K562 (cell line): ENCODE data around the gene ANKRD49. TPM values are rescaled to one million over a fixed set of nuclear protein-coding genes. Genes with fewer than 3 reads are reported as not detected.

Source experiments
- microRNA counts: library from miRNA; unstranded; fragments of <30 nt; microRNA quantifications from one replicate; lab custom pipeline; 2016
- microRNA-seq: library from miRNA; unstranded; fragments of <30 nt; microRNA quantifications from one replicate; pipeline ENCODE4, GENCODE V29; 2018; ENCODE audit warnings: borderline microRNAs expressed
- polyA plus RNA-seq, 8 experiments: library from polyadenylated mRNA; depleted of rRNA in 4 of 8; stranded (reverse) in 5 of 8; unstranded in 3 of 8; fragments of >200 nt; fragmentation: Nextera tagmentation in 2 of 8; fragmentation: Illumina TruSeq in 1 of 8; extraction: Ambion mirVana in 2 of 8; extraction: Trizol in 1 of 8; gene quantifications; 2 replicates each; pipeline versions ENCODE4 v1.2.1 to v1.2.3, GENCODE V29; 2011 to 2014; ENCODE audit warnings: inconsistent platforms in 1 of 8, missing spikeins in 1 of 8
- small RNA-seq: library from RNA; depleted of rRNA; stranded (forward); fragments of <200 nt; gene quantifications from one replicate; pipeline ENCODE3, GENCODE V24; 2014
- total RNA-seq, 7 experiments: library from RNA; depleted of rRNA in 6 of 7; stranded (reverse); fragments of >200 nt in 6 of 7; fragmentation: Illumina TruSeq in 2 of 7; extraction: Trizol in 2 of 7; gene quantifications; 2 replicates each; pipeline versions ENCODE4 v1.2.1 to v1.2.3, GENCODE V29; 2011 to 2021; ENCODE audit warnings: low replicate concordance in 1 of 7

Gene ANKRD49
- total and polyA plus RNA-seq, 9 of the 15 experiments (the other 6 are each of a cell fraction or from before 2014, with no cell fraction given): 13.4 to 43.5 (median 30.6) TPM

MicroRNA genes within 50 kb of the gene (microRNA counts, 767-probe panel; counts per million panel counts)
- 870 counts per million, percentile 17 among the panel's probes with 10 or more counts for microRNA hsa-miR-548l (lab: Ali Mortazavi, UCI)

Small RNAs within 50 kb of the gene (microRNA-seq; reads per million reads assigned to microRNA genes)
- gene MIR548L: 8.3 reads per million, percentile 54 among the genes with 10 or more reads in this experiment

Small RNAs within 50 kb of the gene (small RNA-seq; reads per million reads assigned to genes)
- gene MIR548L: 1.6 reads per million, percentile 76 among the genes with 10 or more reads in this experiment

Other genes with a start within 250 kb of the ANKRD49 start
- gene IZUMO1R, start 189.4 kb upstream of the ANKRD49 start, total RNA-seq (2014; rRNA removed): not detected in 2 replicates
- not detected in 2 replicates for gene IZUMO1R, start 189.4 kb upstream of the ANKRD49 start, total RNA-seq (2014; rRNA removed; fragmentation: Illumina TruSeq; extraction: Trizol)
- not detected in 2 replicates for gene IZUMO1R, start 189.4 kb upstream of the ANKRD49 start, total RNA-seq (2015; rRNA removed; fragmentation: Illumina TruSeq; extraction: Trizol)
- not detected in 2 replicates for gene IZUMO1R, start 189.4 kb upstream of the ANKRD49 start, total RNA-seq (2021)
- not detected in 2 replicates for gene IZUMO1R, start 189.4 kb upstream of the ANKRD49 start, polyA plus RNA-seq (2011; rRNA removed)
- not detected in 2 replicates for gene IZUMO1R, start 189.4 kb upstream of the ANKRD49 start, polyA plus RNA-seq (2014; fragmentation: Illumina TruSeq; extraction: Trizol)
- not detected for gene IZUMO1R, start 189.4 kb upstream of the ANKRD49 start, polyA plus RNA-seq (2014; fragmentation: Nextera tagmentation; extraction: Ambion mirVana)
- not detected in 2 replicates for gene IZUMO1R, start 189.4 kb upstream of the ANKRD49 start, polyA plus RNA-seq (2014; rRNA removed)
- 0.12 TPM in 1 of 2 replicates, not detected in the other for gene GPR83, start 92.6 kb upstream of the ANKRD49 start, total RNA-seq (2014; rRNA removed)
- 0.07 and 0.10 TPM in 2 replicates for gene GPR83, start 92.6 kb upstream of the ANKRD49 start, total RNA-seq (2014; rRNA removed; fragmentation: Illumina TruSeq; extraction: Trizol)
- gene GPR83, start 92.6 kb upstream of the ANKRD49 start, total RNA-seq (2015; rRNA removed; fragmentation: Illumina TruSeq; extraction: Trizol): 0.04 and 0.19 TPM in 2 replicates
- 0.07 and 0.13 TPM in 2 replicates for gene GPR83, start 92.6 kb upstream of the ANKRD49 start, total RNA-seq (2021)
- gene GPR83, start 92.6 kb upstream of the ANKRD49 start, polyA plus RNA-seq (2011; rRNA removed): 0.07 and 0.10 TPM in 2 replicates
- 0.07 and 0.10 TPM in 2 replicates for gene GPR83, start 92.6 kb upstream of the ANKRD49 start, polyA plus RNA-seq (2014; fragmentation: Illumina TruSeq; extraction: Trizol)
- gene GPR83, start 92.6 kb upstream of the ANKRD49 start, polyA plus RNA-seq (2014; fragmentation: Nextera tagmentation; extraction: Ambion mirVana): under 1 TPM in 1 of 2 experiments, not detected in 1; 0.03 TPM
- 0.08 TPM in 1 of 2 replicates, not detected in the other for gene GPR83, start 92.6 kb upstream of the ANKRD49 start, polyA plus RNA-seq (2014; rRNA removed)
- 18.3 and 21.3 TPM in 2 replicates for gene MRE11, start 140 bp upstream of the ANKRD49 start, total RNA-seq (2014; rRNA removed)
- gene MRE11, start 140 bp upstream of the ANKRD49 start, total RNA-seq (2014; rRNA removed; fragmentation: Illumina TruSeq; extraction: Trizol): 45.2 and 59.6 TPM in 2 replicates
- gene MRE11, start 140 bp upstream of the ANKRD49 start, total RNA-seq (2015; rRNA removed; fragmentation: Illumina TruSeq; extraction: Trizol): 29.1 and 34.1 TPM in 2 replicates
- gene MRE11, start 140 bp upstream of the ANKRD49 start, total RNA-seq (2021): 30.4 and 34.1 TPM in 2 replicates
- gene MRE11, start 140 bp upstream of the ANKRD49 start, polyA plus RNA-seq (2011; rRNA removed): 19.9 and 28.4 TPM in 2 replicates
- gene MRE11, start 140 bp upstream of the ANKRD49 start, polyA plus RNA-seq (2014; fragmentation: Illumina TruSeq; extraction: Trizol): 30.3 and 30.9 TPM in 2 replicates
- 10 to 100 TPM; 21.0 to 29.1 TPM for gene MRE11, start 140 bp upstream of the ANKRD49 start, polyA plus RNA-seq (2014; fragmentation: Nextera tagmentation; extraction: Ambion mirVana)
- gene MRE11, start 140 bp upstream of the ANKRD49 start, polyA plus RNA-seq (2014; rRNA removed): 22.9 and 27.4 TPM in 2 replicates
- gene C11orf97, start 18.5 kb downstream of the ANKRD49 start, total RNA-seq (2014; rRNA removed): not detected in 2 replicates
- gene C11orf97, start 18.5 kb downstream of the ANKRD49 start, total RNA-seq (2014; rRNA removed; fragmentation: Illumina TruSeq; extraction: Trizol): not detected in 2 replicates
- gene C11orf97, start 18.5 kb downstream of the ANKRD49 start, total RNA-seq (2015; rRNA removed; fragmentation: Illumina TruSeq; extraction: Trizol): not detected in 2 replicates
- not detected in 2 replicates for gene C11orf97, start 18.5 kb downstream of the ANKRD49 start, total RNA-seq (2021)
- not detected in 2 replicates for gene C11orf97, start 18.5 kb downstream of the ANKRD49 start, polyA plus RNA-seq (2011; rRNA removed)
- not detected in 2 replicates for gene C11orf97, start 18.5 kb downstream of the ANKRD49 start, polyA plus RNA-seq (2014; fragmentation: Illumina TruSeq; extraction: Trizol)
- gene C11orf97, start 18.5 kb downstream of the ANKRD49 start, polyA plus RNA-seq (2014; fragmentation: Nextera tagmentation; extraction: Ambion mirVana): not detected
- not detected in 2 replicates for gene C11orf97, start 18.5 kb downstream of the ANKRD49 start, polyA plus RNA-seq (2014; rRNA removed)
- gene FUT4, start 49.9 kb downstream of the ANKRD49 start, total RNA-seq (2014; rRNA removed): 6.4 and 6.9 TPM in 2 replicates
- gene FUT4, start 49.9 kb downstream of the ANKRD49 start, total RNA-seq (2014; rRNA removed; fragmentation: Illumina TruSeq; extraction: Trizol): 4.9 and 5.2 TPM in 2 replicates
- gene FUT4, start 49.9 kb downstream of the ANKRD49 start, total RNA-seq (2015; rRNA removed; fragmentation: Illumina TruSeq; extraction: Trizol): 5.9 and 6.0 TPM in 2 replicates
- gene FUT4, start 49.9 kb downstream of the ANKRD49 start, total RNA-seq (2021): 8.7 and 8.9 TPM in 2 replicates
- 3.7 and 4.7 TPM in 2 replicates for gene FUT4, start 49.9 kb downstream of the ANKRD49 start, polyA plus RNA-seq (2011; rRNA removed)
- gene FUT4, start 49.9 kb downstream of the ANKRD49 start, polyA plus RNA-seq (2014; fragmentation: Illumina TruSeq; extraction: Trizol): 5.0 and 5.5 TPM in 2 replicates
- 1 to 10 TPM; 1.1 to 1.4 TPM for gene FUT4, start 49.9 kb downstream of the ANKRD49 start, polyA plus RNA-seq (2014; fragmentation: Nextera tagmentation; extraction: Ambion mirVana)
- 5.4 and 5.7 TPM in 2 replicates for gene FUT4, start 49.9 kb downstream of the ANKRD49 start, polyA plus RNA-seq (2014; rRNA removed)
- 9.5 and 10.9 TPM in 2 replicates for gene PIWIL4, start 73.4 kb downstream of the ANKRD49 start, total RNA-seq (2014; rRNA removed)
- gene PIWIL4, start 73.4 kb downstream of the ANKRD49 start, total RNA-seq (2014; rRNA removed; fragmentation: Illumina TruSeq; extraction: Trizol): 14.9 and 16.0 TPM in 2 replicates
- gene PIWIL4, start 73.4 kb downstream of the ANKRD49 start, total RNA-seq (2015; rRNA removed; fragmentation: Illumina TruSeq; extraction: Trizol): 12.9 and 13.6 TPM in 2 replicates
- gene PIWIL4, start 73.4 kb downstream of the ANKRD49 start, total RNA-seq (2021): 10.2 and 10.5 TPM in 2 replicates
- 1.5 and 6.3 TPM in 2 replicates for gene PIWIL4, start 73.4 kb downstream of the ANKRD49 start, polyA plus RNA-seq (2011; rRNA removed)
- 15.5 and 17.0 TPM in 2 replicates for gene PIWIL4, start 73.4 kb downstream of the ANKRD49 start, polyA plus RNA-seq (2014; fragmentation: Illumina TruSeq; extraction: Trizol)
- 10 to 100 TPM in 1 of 2 experiments, 1 to 10 TPM in 1; 8.4 to 10.8 TPM for gene PIWIL4, start 73.4 kb downstream of the ANKRD49 start, polyA plus RNA-seq (2014; fragmentation: Nextera tagmentation; extraction: Ambion mirVana)
- gene PIWIL4, start 73.4 kb downstream of the ANKRD49 start, polyA plus RNA-seq (2014; rRNA removed): 13.5 and 16.5 TPM in 2 replicates